HepG2 (cell line): ENCODE data around the gene PTPRM. TPM values are rescaled to one million over a fixed set of nuclear protein-coding genes. Genes with fewer than 3 reads are reported as not detected.

Experiments
- ARID4A ChIP-seq: sonication (generic); formaldehyde crosslinking; IDR thresholded peaks from 2 replicates; pipeline ENCODE4 v1.5.0; 2020; ENCODE audit warnings: mild to moderate bottlenecking, missing genetic modification reagents, borderline replicate concordance
- CSRNP2 ChIP-seq: sonication (generic); formaldehyde crosslinking; conservative IDR thresholded peaks from 2 replicates; pipeline ENCODE4 v1.8.0; 2022; ENCODE audit warnings: low read depth, missing genetic modification reagents
- DNMT1 ChIP-seq: sonication (generic); formaldehyde crosslinking; IDR thresholded peaks from 2 replicates; pipeline ENCODE4 v1.5.1; 2020; ENCODE audit warnings: mild to moderate bottlenecking, missing genetic modification reagents
- DNMT3B ChIP-seq: conservative IDR thresholded peaks from 2 replicates; pipeline ENCODE4 v1.6.1; 2016; ENCODE audit warnings: missing biosample characterization, control low read depth
- ELF4 ChIP-seq: sonication (generic); formaldehyde crosslinking; IDR thresholded peaks from 2 replicates; pipeline ENCODE4 v1.5.0; 2020; ENCODE audit warnings: missing genetic modification reagents, mild to moderate bottlenecking, moderate library complexity, borderline replicate concordance
- ELK4 ChIP-seq: sonication (generic); formaldehyde crosslinking; IDR thresholded peaks from 2 replicates; pipeline ENCODE4 v1.9.0; 2021; ENCODE audit warnings: missing genetic modification reagents, borderline replicate concordance
- HMG20A ChIP-seq: IDR thresholded peaks from 2 replicates; pipeline ENCODE4 v1.6.1; 2016; ENCODE audit warnings: borderline replicate concordance
- THAP9 ChIP-seq: sonication (generic); formaldehyde crosslinking; IDR thresholded peaks from 2 replicates; pipeline ENCODE4; 2020; ENCODE audit warnings: missing genetic modification reagents, mild to moderate bottlenecking, borderline replicate concordance
- ZBTB21 ChIP-seq: sonication (generic); formaldehyde crosslinking; IDR thresholded peaks from 2 replicates; pipeline ENCODE4 v1.4.0; 2020; ENCODE audit warnings: missing genetic modification reagents
- ZMYM4 ChIP-seq: sonication (generic); formaldehyde crosslinking; IDR thresholded peaks from 2 replicates; pipeline ENCODE4 v1.8.1; 2023; ENCODE audit warnings: mild to moderate bottlenecking, missing genetic modification reagents
- ZNF296 ChIP-seq: sonication (generic); formaldehyde crosslinking; conservative IDR thresholded peaks from 2 replicates; pipeline ENCODE4 v1.5.0; 2020; ENCODE audit warnings: mild to moderate bottlenecking, missing genetic modification reagents
- ZNF446 ChIP-seq: sonication (generic); formaldehyde crosslinking; IDR thresholded peaks from 2 replicates; pipeline ENCODE4 v1.5.0; 2020; ENCODE audit warnings: mild to moderate bottlenecking, missing genetic modification reagents
- ZNF572 ChIP-seq: sonication (generic); formaldehyde crosslinking; IDR thresholded peaks from 2 replicates; pipeline ENCODE4 v1.5.1; 2020; ENCODE audit warnings: mild to moderate bottlenecking, missing genetic modification reagents
- ZNF614 ChIP-seq: IDR thresholded peaks from 2 replicates; pipeline ENCODE4 v1.6.1; 2018; ENCODE audit warnings: missing biosample characterization, missing genetic modification reagents, inconsistent platforms, borderline replicate concordance
- ZNF891 ChIP-seq: sonication (generic); formaldehyde crosslinking; IDR thresholded peaks from 2 replicates; pipeline ENCODE4 v1.5.0; 2020; ENCODE audit warnings: mild to moderate bottlenecking, missing genetic modification reagents
- polyA plus RNA-seq, 8 experiments: library from polyadenylated mRNA; depleted of rRNA in 3 of 8; stranded (reverse) in 7 of 8; unstranded in 1 of 8; fragments of >200 nt; fragmentation: Illumina TruSeq in 4 of 8; extraction: Trizol in 4 of 8; gene quantifications; 2 replicates each; pipeline versions ENCODE4 v1.2.1 to v1.2.3, GENCODE V29; 2011 to 2016; ENCODE audit warnings: low read depth in 4 of 8, missing spikeins in 1 of 8, mixed read lengths in 1 of 8; ENCODE audit not compliant: insufficient read depth in 1 of 8
- total RNA-seq, 5 experiments: library from RNA; depleted of rRNA; stranded (reverse); fragments of >200 nt; fragmentation: Illumina TruSeq; extraction: Trizol; gene quantifications; 2 replicates each; pipeline ENCODE4 v1.2.3, GENCODE V29; 2016; ENCODE audit warnings: low read depth in 1 of 5
- TF ChIP-seq, protein P1 (sequence below): sonication (generic); formaldehyde crosslinking; IDR thresholded peaks from 2 replicates; pipeline ENCODE4 v1.5.0; 2020; ENCODE audit warnings: mild to moderate bottlenecking, low read depth, missing genetic modification reagents, borderline replicate concordance
- TF ChIP-seq, protein P2 (sequence below): sonication (generic); formaldehyde crosslinking; IDR thresholded peaks from 2 replicates; pipeline ENCODE4 v1.5.1; 2020; ENCODE audit warnings: mild to moderate bottlenecking, missing genetic modification reagents, moderate library complexity

PTPRM gene
- total and polyA plus RNA-seq, 2 of the 13 experiments (the other 11 are each of a cell fraction or from before 2014, with no cell fraction given), result 12.6 to 108 TPM

DNA sequence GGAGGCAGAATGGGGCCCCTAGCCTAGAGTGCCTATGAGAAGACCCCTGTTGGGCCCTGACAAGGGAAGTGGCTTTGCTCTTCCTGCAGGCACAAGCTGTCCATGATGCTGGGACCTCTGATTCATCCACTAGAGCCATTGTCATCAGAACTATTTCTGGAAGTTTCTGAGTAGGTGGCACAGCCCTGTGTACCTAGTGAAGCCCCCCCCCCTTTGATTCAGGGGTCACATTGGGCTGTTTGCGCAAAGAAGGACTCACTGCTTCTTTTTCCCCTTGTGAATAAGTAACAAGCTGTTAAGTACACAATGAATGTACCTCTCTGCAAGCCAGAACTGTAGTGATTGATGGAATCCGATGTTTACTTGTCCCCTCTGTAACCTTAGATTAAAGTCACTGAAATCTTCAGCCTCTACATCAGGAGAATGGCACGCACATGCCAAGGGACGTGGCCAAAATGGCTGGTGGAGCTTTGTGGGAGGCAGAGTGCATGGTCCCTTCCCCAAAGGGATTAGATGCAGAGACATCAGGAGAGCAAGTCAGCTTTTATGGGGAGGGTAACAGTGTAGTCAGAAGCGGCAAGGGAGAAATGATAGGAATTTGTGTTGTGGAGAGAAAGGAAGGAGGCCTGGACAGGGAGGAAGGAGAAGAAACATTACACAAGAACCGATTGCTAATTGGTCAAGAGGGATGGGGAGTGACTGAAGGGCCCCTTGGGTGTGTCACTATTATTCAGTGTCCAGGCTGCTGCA lies 774.5 kb downstream of the PTPRM start (continued):
- TF ChIP-seq ARID4A (no peak), ELF4 (no peak), ZNF446 (no peak), THAP9 (CRISPR knock-in tag) (no peak), ZBTB21 (CRISPR knock-in tag) (no peak), HMG20A (peak; percentile 71; the same call in 1 of the 2 replicates), CSRNP2 (no peak), ZMYM4 (CRISPR knock-in tag) (peak; percentile 91), DNMT1 (CRISPR knock-in tag) (no peak), ZNF296 (CRISPR knock-in tag) (no peak), ZNF614 (CRISPR knock-in tag) (peak; percentile 63; the same call in 1 of the 2 replicates), ZNF891 (CRISPR knock-in tag) (no peak), ELK4 (no peak), ZNF572 (CRISPR knock-in tag) (no peak), DNMT3B (0 out of 2 replicates have a peak, but pooled peaks have one; percentile 84)
- TF ChIP-seq, protein P1, sequence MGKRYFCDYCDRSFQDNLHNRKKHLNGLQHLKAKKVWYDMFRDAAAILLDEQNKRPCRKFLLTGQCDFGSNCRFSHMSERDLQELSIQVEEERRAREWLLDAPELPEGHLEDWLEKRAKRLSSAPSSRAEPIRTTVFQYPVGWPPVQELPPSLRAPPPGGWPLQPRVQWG (CRISPR knock-in tag), result no peak
- TF ChIP-seq, protein P2, sequence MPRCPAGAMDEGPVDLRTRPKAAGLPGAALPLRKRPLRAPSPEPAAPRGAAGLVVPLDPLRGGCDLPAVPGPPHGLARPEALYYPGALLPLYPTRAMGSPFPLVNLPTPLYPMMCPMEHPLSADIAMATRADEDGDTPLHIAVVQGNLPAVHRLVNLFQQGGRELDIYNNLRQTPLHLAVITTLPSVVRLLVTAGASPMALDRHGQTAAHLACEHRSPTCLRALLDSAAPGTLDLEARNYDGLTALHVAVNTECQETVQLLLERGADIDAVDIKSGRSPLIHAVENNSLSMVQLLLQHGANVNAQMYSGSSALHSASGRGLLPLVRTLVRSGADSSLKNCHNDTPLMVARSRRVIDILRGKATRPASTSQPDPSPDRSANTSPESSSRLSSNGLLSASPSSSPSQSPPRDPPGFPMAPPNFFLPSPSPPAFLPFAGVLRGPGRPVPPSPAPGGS (CRISPR knock-in tag), result peak; percentile 67; the same call in 1 of the 2 replicates
